ENCODE measurements around the gene EIF2AK3.

EIF2AK3 gene

GRCh38 chr2:88627055-88627855 is at the start of gene EIF2AK3:
TSS of gene EIF2AK3 (minus strand) at chr2:88627464. CDS start at chr2:88627274, 190 bp downstream.
- peak within 1 kb of the TSS; percentile 58 for H2AFZ ChIP-seq (ENCODE audit: low read depth, low read length)
- no peaks in the 10 kb centered on the region for H3K36me3 ChIP-seq (ENCODE audit: insufficient read depth, low read length)
- no peaks in the 10 kb centered on the region for H3K27me3 ChIP-seq (ENCODE audit: insufficient read depth, low read length)
- H3K4me1 ChIP-seq (ENCODE audit: insufficient read depth, low read length) = peaks cover 22% of the 10 kb centered on the region
- no peaks in the 10 kb centered on the region for H3K9me3 ChIP-seq (ENCODE audit: low read length)
- H3K4me3 ChIP-seq (ENCODE audit: low read length) = peak within 1 kb of the TSS; percentile 78

GRCh38 chr2:88673363-88673762 is 46.1 kb upstream of the EIF2AK3 start:
- no peaks in the 10 kb centered on the region for H3K9me3 ChIP-seq (ENCODE audit: low read length)
- H3K27me3 ChIP-seq (ENCODE audit: insufficient read depth, low read length) = no peaks in the 10 kb centered on the region
- no peak overlapping the region for H3K4me3 ChIP-seq (ENCODE audit: low read length)
- H3K36me3 ChIP-seq (ENCODE audit: insufficient read depth, low read length) = no peaks in the 10 kb centered on the region
- no peaks in the 10 kb centered on the region for H3K4me1 ChIP-seq (ENCODE audit: insufficient read depth, low read length)
- H2AFZ ChIP-seq (ENCODE audit: low read depth, low read length) = no peak overlapping the region

GRCh38 chr2:88671786-88672427 is 44.6 kb upstream of the EIF2AK3 start:
- Histone ChIP-seq H3K36me3 (ENCODE audit: insufficient read depth, low read length) (no peaks in the 10 kb centered on the region), H2AFZ (ENCODE audit: low read depth, low read length) (no peak overlapping the region), H3K27me3 (ENCODE audit: insufficient read depth, low read length) (no peaks in the 10 kb centered on the region), H3K4me3 (ENCODE audit: low read length) (no peak overlapping the region), H3K9me3 (ENCODE audit: low read length) (no peaks in the 10 kb centered on the region), H3K4me1 (ENCODE audit: insufficient read depth, low read length) (no peaks in the 10 kb centered on the region)

GRCh38 chr2:88669482-88670214 is 42.4 kb upstream of the EIF2AK3 start:
- Histone ChIP-seq H3K36me3 (ENCODE audit: insufficient read depth, low read length) (no peaks in the 10 kb centered on the region), H3K4me1 (ENCODE audit: insufficient read depth, low read length) (no peaks in the 10 kb centered on the region), H3K9me3 (ENCODE audit: low read length) (no peaks in the 10 kb centered on the region), H3K4me3 (ENCODE audit: low read length) (no peak overlapping the region), H3K27me3 (ENCODE audit: insufficient read depth, low read length) (no peaks in the 10 kb centered on the region), H2AFZ (ENCODE audit: low read depth, low read length) (no peak overlapping the region)

DNA sequence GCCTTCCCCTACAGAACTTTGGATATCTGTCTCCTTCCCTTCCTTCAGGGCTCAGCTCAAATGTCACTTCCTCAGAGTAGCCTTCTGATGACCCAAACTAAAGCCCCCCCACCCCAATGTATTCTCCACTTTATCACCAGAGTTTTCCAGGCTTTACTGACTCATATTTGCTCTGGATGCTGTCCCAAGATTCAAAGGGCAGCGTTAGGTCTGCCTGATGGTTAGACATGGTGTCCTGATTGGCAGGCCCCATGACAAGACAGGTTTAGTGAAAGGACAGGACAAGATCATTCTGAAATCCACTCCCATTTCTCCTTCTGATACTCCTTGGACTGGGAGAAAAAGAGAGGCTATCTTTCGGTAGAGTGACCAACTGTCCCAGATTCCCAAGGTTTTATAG is 41.6 kb upstream of the EIF2AK3 start:
- no peaks in the 10 kb centered on the region for H3K9me3 ChIP-seq (ENCODE audit: low read length)
- H3K27me3 ChIP-seq (ENCODE audit: insufficient read depth, low read length) = no peaks in the 10 kb centered on the region
- H3K4me1 ChIP-seq (ENCODE audit: insufficient read depth, low read length) = no peaks in the 10 kb centered on the region
- H3K36me3 ChIP-seq (ENCODE audit: insufficient read depth, low read length) = no peaks in the 10 kb centered on the region
- no peak overlapping the region for H2AFZ ChIP-seq (ENCODE audit: low read depth, low read length)
- H3K4me3 ChIP-seq (ENCODE audit: low read length) = no peak overlapping the region

GRCh38 chr2:88667219-88667618 is 40.0 kb upstream of the EIF2AK3 start:
- no peaks in the 10 kb centered on the region for H3K4me1 ChIP-seq (ENCODE audit: insufficient read depth, low read length)
- H3K27me3 ChIP-seq (ENCODE audit: insufficient read depth, low read length) = no peaks in the 10 kb centered on the region
- H3K36me3 ChIP-seq (ENCODE audit: insufficient read depth, low read length) = no peaks in the 10 kb centered on the region
- H3K9me3 ChIP-seq (ENCODE audit: low read length) = no peaks in the 10 kb centered on the region
- no peak overlapping the region for H3K4me3 ChIP-seq (ENCODE audit: low read length)
- H2AFZ ChIP-seq (ENCODE audit: low read depth, low read length) = no peak overlapping the region

GRCh38 chr2:88666576-88666975 is 39.3 kb upstream of the EIF2AK3 start:
- H3K4me1 ChIP-seq (ENCODE audit: insufficient read depth, low read length) = no peaks in the 10 kb centered on the region
- H3K9me3 ChIP-seq (ENCODE audit: low read length) = no peaks in the 10 kb centered on the region
- no peaks in the 10 kb centered on the region for H3K27me3 ChIP-seq (ENCODE audit: insufficient read depth, low read length)
- no peak overlapping the region for H3K4me3 ChIP-seq (ENCODE audit: low read length)
- H2AFZ ChIP-seq (ENCODE audit: low read depth, low read length) = no peak overlapping the region
- no peaks in the 10 kb centered on the region for H3K36me3 ChIP-seq (ENCODE audit: insufficient read depth, low read length)

DNA sequence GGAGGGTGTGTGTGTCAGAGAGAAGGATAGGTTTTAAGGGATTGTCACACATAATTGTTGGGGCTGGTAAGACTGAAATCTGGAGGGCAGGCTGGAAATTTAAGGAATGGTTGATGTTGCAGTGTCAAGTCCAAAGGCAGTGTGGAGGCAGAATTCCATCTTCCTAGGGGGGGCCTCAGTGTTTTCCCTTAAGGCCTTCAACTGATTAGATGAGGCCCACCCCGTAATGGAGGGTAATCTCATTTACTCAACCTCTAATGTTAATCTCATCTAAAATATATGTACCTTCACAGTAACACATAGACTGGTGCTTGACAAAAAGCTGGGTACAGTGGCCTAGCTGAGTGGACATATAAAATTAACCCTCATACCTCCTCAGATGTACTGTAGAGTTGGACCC is 33.4 kb upstream of the EIF2AK3 start:
- H3K4me3 ChIP-seq (ENCODE audit: low read length) = no peak overlapping the region
- H3K36me3 ChIP-seq (ENCODE audit: insufficient read depth, low read length) = no peaks in the 10 kb centered on the region
- no peaks in the 10 kb centered on the region for H3K27me3 ChIP-seq (ENCODE audit: insufficient read depth, low read length)
- H3K9me3 ChIP-seq (ENCODE audit: low read length) = no peaks in the 10 kb centered on the region
- H2AFZ ChIP-seq (ENCODE audit: low read depth, low read length) = no peak overlapping the region
- H3K4me1 ChIP-seq (ENCODE audit: insufficient read depth, low read length) = no peaks in the 10 kb centered on the region

GRCh38 chr2:88659538-88659915 is 32.3 kb upstream of the EIF2AK3 start:
- Histone ChIP-seq H3K36me3 (ENCODE audit: insufficient read depth, low read length) (no peaks in the 10 kb centered on the region), H3K4me3 (ENCODE audit: low read length) (no peak overlapping the region), H2AFZ (ENCODE audit: low read depth, low read length) (no peak overlapping the region), H3K4me1 (ENCODE audit: insufficient read depth, low read length) (no peaks in the 10 kb centered on the region), H3K27me3 (ENCODE audit: insufficient read depth, low read length) (no peaks in the 10 kb centered on the region), H3K9me3 (ENCODE audit: low read length) (no peaks in the 10 kb centered on the region)

DNA sequence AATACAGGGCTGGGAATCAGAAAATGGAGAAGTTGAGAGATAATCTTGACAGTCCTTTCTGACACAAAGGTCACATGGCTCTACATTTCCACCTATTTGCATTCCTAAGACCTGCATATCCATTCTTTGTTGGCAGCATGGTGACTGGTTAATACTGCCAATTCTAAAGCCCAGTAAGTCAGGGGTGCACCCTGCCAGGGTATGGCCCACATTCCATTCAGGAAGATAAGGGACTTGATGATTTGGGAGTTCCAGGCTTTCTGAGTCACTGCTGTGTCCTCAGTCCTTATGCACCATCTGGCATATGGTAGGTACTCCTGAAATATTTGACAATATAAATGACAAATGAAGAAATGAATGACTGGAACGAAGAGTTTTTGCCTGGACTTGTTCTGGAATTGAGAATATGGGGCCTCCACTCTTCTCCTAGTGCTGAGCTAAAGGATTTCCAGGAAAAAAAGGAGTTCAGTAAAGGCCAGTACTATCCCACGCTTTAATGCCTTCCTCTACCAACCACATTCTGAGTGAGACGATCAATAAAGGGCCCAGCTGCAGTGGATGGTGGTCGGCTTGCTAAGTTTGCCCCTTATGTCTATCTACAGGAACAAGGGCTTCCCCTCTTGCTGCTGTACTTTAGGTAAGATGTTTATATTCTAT is 31.7 kb upstream of the EIF2AK3 start:
- Histone ChIP-seq H3K4me1 (ENCODE audit: insufficient read depth, low read length) (no peaks in the 10 kb centered on the region), H3K36me3 (ENCODE audit: insufficient read depth, low read length) (no peaks in the 10 kb centered on the region), H3K27me3 (ENCODE audit: insufficient read depth, low read length) (no peaks in the 10 kb centered on the region), H3K4me3 (ENCODE audit: low read length) (no peak overlapping the region), H2AFZ (ENCODE audit: low read depth, low read length) (no peak overlapping the region), H3K9me3 (ENCODE audit: low read length) (no peaks in the 10 kb centered on the region)

- H3K4me3 ChIP-seq (ENCODE audit: low read length) = no peak overlapping the region
- no peak overlapping the region for H2AFZ ChIP-seq (ENCODE audit: low read depth, low read length)
Observed at GRCh38 chr2:88658326-88658725, 31.1 kb upstream of the EIF2AK3 start.

GRCh38 chr2:88657131-88657530 is 29.9 kb upstream of the EIF2AK3 start:
- Histone ChIP-seq H3K4me3 (ENCODE audit: low read length) (no peak overlapping the region), H3K36me3 (ENCODE audit: insufficient read depth, low read length) (no peaks in the 10 kb centered on the region), H3K27me3 (ENCODE audit: insufficient read depth, low read length) (no peaks in the 10 kb centered on the region), H2AFZ (ENCODE audit: low read depth, low read length) (no peak overlapping the region), H3K9me3 (ENCODE audit: low read length) (no peaks in the 10 kb centered on the region), H3K4me1 (ENCODE audit: insufficient read depth, low read length) (no peaks in the 10 kb centered on the region)

More at GRCh38 chr2:88658326-88658725, 31.1 kb upstream of the EIF2AK3 start:
- Histone ChIP-seq H3K4me1 (ENCODE audit: insufficient read depth, low read length) (no peaks in the 10 kb centered on the region), H3K27me3 (ENCODE audit: insufficient read depth, low read length) (no peaks in the 10 kb centered on the region), H3K36me3 (ENCODE audit: insufficient read depth, low read length) (no peaks in the 10 kb centered on the region), H3K9me3 (ENCODE audit: low read length) (no peaks in the 10 kb centered on the region)

GRCh38 chr2:88656690-88657089 is 29.4 kb upstream of the EIF2AK3 start:
- no peak overlapping the region for H3K4me3 ChIP-seq (ENCODE audit: low read length)
- no peaks in the 10 kb centered on the region for H3K4me1 ChIP-seq (ENCODE audit: insufficient read depth, low read length)
- no peak overlapping the region for H2AFZ ChIP-seq (ENCODE audit: low read depth, low read length)
- no peaks in the 10 kb centered on the region for H3K36me3 ChIP-seq (ENCODE audit: insufficient read depth, low read length)
- H3K27me3 ChIP-seq (ENCODE audit: insufficient read depth, low read length) = no peaks in the 10 kb centered on the region
- H3K9me3 ChIP-seq (ENCODE audit: low read length) = no peaks in the 10 kb centered on the region
